Upper lobe of left lung (tissue), 4 donors: ENCODE measurements around the gene CDR2.

Experiments
- EP300 ChIP-seq, 4 donors: sonication (generic); formaldehyde crosslinking; IDR thresholded peaks; one replicate each; pipeline ENCODE4 v1.5.1; 2017; ENCODE audit warnings: antibody characterized with exemption in 4 of 4, control low read depth in 2 of 4
- POLR2A ChIP-seq, 4 donors: fragments of 450-650 bp; IDR thresholded peaks; one replicate each; pipeline ENCODE4 v1.5.1; 2016 to 2017; ENCODE audit warnings: antibody characterized with exemption in 4 of 4, mild to moderate bottlenecking in 2 of 4
- POLR2AphosphoS5 ChIP-seq, 2 donors: sonication (generic); formaldehyde crosslinking; IDR thresholded peaks; one replicate each; pipeline ENCODE4 v1.5.1; 2017; ENCODE audit warnings: antibody characterized with exemption in 2 of 2
- TF ChIP-seq, protein P1 (sequence below), 6 experiments: fragments of 450-650 bp in 4 of 6; fragments of 200-600 bp in 2 of 6; sonication (generic) in 2 of 6; IDR thresholded peaks; one replicate each; pipeline ENCODE4 v1.5.1; 2016 to 2019; ENCODE audit warnings: antibody characterized with exemption in 6 of 6

DNA sequence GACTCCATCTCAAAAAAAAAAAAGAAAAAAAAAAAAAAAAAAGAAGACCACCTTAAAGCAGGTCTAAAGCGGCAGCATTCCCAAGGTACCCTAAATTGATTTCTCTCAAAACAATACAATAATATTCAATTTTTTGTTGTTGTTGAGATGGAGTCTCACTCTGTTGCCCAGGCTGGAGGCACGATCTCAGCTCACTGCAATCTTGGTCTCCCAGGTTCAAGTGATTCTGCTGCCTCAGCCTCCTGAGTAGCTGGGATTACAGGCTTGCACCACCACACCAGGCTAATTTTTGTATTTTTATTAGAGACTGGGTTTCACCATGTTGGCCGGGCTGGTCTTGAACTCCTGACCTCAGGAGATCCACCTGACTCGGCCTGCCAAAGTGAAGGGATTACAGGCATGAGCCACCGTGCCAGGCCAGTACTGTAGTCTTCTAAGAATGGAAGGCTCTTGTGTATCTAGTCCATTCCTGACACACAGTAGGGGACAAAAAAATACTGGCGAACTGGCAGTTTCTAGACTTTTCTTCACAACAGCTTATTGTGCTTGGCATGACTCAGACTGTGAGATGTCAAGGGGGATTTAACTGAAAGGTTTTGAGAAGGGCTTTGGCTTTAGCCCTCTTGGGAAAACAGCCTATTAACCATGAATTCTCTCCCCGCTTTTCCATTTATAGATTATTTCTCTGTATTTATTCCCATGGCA, 17.3 kb downstream of the CDR2 start:
- TF ChIP-seq, protein P1, sequence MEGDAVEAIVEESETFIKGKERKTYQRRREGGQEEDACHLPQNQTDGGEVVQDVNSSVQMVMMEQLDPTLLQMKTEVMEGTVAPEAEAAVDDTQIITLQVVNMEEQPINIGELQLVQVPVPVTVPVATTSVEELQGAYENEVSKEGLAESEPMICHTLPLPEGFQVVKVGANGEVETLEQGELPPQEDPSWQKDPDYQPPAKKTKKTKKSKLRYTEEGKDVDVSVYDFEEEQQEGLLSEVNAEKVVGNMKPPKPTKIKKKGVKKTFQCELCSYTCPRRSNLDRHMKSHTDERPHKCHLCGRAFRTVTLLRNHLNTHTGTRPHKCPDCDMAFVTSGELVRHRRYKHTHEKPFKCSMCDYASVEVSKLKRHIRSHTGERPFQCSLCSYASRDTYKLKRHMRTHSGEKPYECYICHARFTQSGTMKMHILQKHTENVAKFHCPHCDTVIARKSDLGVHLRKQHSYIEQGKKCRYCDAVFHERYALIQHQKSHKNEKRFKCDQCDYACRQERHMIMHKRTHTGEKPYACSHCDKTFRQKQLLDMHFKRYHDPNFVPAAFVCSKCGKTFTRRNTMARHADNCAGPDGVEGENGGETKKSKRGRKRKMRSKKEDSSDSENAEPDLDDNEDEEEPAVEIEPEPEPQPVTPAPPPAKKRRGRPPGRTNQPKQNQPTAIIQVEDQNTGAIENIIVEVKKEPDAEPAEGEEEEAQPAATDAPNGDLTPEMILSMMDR (IDR thresholded peaks at IDR 0.05), result no peak
- TF ChIP-seq POLR2A (IDR thresholded peaks at IDR 0.05) (no peak), EP300 (IDR thresholded peaks at IDR 0.05) (no peak), POLR2AphosphoS5 (IDR thresholded peaks at IDR 0.05) (no peak)
